ENCODE results near the gene RPLP2.

Gene RPLP2

DNA sequence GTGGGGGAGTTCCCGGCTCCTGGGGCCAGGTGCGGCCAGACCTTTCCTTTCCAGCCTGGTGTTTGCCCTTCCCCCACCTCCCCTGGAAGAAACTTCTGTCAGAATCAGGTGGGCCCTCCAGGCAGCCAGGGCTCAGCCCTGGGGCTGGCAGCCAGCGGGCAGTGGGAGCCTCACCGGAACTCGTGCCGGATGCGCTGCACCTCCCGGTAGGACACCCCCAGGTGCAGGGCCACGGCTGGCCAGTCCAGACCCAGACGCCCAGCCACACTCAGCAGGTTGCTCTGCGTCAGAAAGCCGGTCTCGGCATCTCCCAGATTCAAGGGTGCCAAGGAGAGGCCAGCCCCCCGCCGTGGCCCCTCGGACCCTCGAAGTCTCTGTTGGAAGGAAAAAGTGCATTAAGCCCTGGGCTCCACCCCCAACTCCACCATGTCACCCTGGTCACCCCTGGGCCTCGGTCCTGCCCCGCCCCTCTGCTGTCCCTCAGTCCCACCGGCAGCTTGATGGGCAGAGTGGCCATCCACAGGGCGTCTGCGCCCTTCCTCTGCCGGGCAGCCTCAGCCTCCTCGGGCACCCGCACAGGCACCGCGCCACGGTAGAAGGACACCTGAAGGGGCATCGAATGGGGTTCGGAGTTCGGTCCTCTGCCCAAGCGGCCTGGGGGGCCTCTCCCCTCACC lies 10.0 kb upstream of the RPLP2 start:
- Histone ChIP-seq H3K9ac (ENCODE audit: low read depth, low read length) (no peak overlapping the region), H3K27me3 (ENCODE audit: insufficient read depth, low read length, poor library complexity) (no peaks in the 10 kb centered on the region), H3K36me3 (ENCODE audit: insufficient read depth, low read length) (peaks cover 53% of the 10 kb centered on the region), H3K79me2 (ENCODE audit: insufficient read depth, low read length) (peaks cover 54% of the 10 kb centered on the region), H4K20me1 (ENCODE audit: insufficient read depth, low read length) (peaks cover 66% of the 10 kb centered on the region), H3K4me3 (ENCODE audit: low read depth in 1 of 2, low read length in 2 of 2) (no peak overlapping the region), H3K4me2 (ENCODE audit: insufficient read depth, low read length) (no peak overlapping the region), H2AFZ (ENCODE audit: low read depth, low read length) (no peak overlapping the region), H3K4me1 (ENCODE audit: insufficient read depth, low read length) (peaks cover 71% of the 10 kb centered on the region), H3K9me3 (ENCODE audit: insufficient read depth, low read length, severe bottlenecking) (no peaks in the 10 kb centered on the region), H3K27ac (ENCODE audit: low read length) (no peak overlapping the region)
- ATAC-seq (ENCODE audit: insufficient read depth, low read depth) (no peak), DNase-seq (no peak)
- TF ChIP-seq EZH2 (IDR thresholded peaks at IDR 0.05; ENCODE audit: borderline replicate concordance, low read depth, low read length, severe bottlenecking): no peak
- TF ChIP-seq, protein P1, sequence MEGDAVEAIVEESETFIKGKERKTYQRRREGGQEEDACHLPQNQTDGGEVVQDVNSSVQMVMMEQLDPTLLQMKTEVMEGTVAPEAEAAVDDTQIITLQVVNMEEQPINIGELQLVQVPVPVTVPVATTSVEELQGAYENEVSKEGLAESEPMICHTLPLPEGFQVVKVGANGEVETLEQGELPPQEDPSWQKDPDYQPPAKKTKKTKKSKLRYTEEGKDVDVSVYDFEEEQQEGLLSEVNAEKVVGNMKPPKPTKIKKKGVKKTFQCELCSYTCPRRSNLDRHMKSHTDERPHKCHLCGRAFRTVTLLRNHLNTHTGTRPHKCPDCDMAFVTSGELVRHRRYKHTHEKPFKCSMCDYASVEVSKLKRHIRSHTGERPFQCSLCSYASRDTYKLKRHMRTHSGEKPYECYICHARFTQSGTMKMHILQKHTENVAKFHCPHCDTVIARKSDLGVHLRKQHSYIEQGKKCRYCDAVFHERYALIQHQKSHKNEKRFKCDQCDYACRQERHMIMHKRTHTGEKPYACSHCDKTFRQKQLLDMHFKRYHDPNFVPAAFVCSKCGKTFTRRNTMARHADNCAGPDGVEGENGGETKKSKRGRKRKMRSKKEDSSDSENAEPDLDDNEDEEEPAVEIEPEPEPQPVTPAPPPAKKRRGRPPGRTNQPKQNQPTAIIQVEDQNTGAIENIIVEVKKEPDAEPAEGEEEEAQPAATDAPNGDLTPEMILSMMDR (IDR thresholded peaks at IDR 0.05; ENCODE audit: borderline replicate concordance, extremely low read depth, low read length, poor library complexity, severe bottlenecking): no peak

DNA sequence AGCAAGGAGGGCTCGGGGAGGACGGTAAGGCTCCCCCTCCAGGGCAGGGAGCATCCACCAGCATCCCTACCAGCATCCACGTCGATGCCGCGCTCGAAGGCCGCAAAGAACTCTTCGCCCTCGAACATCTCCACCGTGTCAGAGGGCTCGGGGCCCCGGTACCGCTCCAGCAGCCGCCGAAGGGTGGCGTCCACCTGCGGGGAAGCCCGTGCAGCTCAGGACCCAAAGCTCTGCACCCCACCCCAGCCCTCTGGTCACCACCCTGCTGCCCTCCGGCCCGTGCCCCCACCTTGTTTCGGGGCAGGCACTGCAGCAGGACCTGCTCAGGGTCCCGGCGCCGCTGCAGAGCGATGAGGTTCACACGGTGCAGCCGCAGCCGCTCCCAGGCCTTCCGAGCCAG lies 9.3 kb upstream of the RPLP2 start:
- Histone ChIP-seq H3K4me2 (ENCODE audit: insufficient read depth, low read length) (no peak overlapping the region), H3K4me3 (ENCODE audit: low read depth in 1 of 2, low read length in 2 of 2) (no peak overlapping the region), H4K20me1 (ENCODE audit: insufficient read depth, low read length) (peaks cover 61% of the 10 kb centered on the region), H3K27ac (ENCODE audit: low read length) (no peak overlapping the region), H3K9me3 (ENCODE audit: insufficient read depth, low read length, severe bottlenecking) (no peaks in the 10 kb centered on the region), H3K9ac (ENCODE audit: low read depth, low read length) (no peak overlapping the region), H3K79me2 (ENCODE audit: insufficient read depth, low read length) (peaks cover 51% of the 10 kb centered on the region), H2AFZ (ENCODE audit: low read depth, low read length) (no peak overlapping the region), H3K36me3 (ENCODE audit: insufficient read depth, low read length) (peaks cover 53% of the 10 kb centered on the region), H3K4me1 (ENCODE audit: insufficient read depth, low read length) (peaks cover 66% of the 10 kb centered on the region), H3K27me3 (ENCODE audit: insufficient read depth, low read length, poor library complexity) (no peaks in the 10 kb centered on the region)
- TF ChIP-seq, protein P1 (IDR thresholded peaks at IDR 0.05; ENCODE audit: borderline replicate concordance, extremely low read depth, low read length, poor library complexity, severe bottlenecking): no peak
- no peak for TF ChIP-seq EZH2 (IDR thresholded peaks at IDR 0.05; ENCODE audit: borderline replicate concordance, low read depth, low read length, severe bottlenecking)
- no peak for DNase-seq
- ATAC-seq (ENCODE audit: insufficient read depth, low read depth): no peak

DNA sequence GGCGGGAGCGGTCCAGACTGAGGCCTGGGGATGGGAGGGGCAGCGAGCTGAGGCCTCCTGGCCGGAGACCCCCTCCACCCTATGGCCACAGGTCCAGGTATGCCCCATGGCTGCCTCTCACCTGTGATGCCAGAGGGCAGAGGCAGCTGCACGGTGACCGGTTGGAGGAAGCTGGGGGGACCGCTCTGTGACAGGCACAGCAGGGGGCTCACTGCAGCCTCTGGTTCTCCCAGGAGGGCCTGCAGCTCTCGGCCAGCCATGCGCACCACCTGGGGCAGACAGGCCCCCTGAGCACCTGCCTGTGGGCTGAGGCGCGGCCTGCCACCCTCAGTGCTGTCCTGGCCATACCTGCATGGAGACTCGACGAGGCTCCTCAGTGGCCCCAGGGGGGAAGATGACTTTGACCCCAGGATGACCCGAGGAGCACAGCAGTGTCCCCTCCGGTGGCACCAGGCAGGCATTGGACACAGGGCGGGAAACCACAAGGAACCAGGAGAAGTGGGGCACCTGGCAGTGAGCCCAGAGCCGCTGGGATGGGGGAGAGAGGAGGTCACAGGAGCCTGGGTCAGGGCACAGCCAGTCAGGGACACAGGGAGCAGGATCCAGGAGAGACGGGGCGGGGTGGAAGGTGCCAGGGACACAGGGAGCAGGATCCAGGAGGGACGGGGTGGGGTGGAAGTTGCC lies 8.5 kb upstream of the RPLP2 start:
- H3K27me3 ChIP-seq (ENCODE audit: insufficient read depth, low read length, poor library complexity): no peaks in the 10 kb centered on the region
- H3K4me2 ChIP-seq (ENCODE audit: insufficient read depth, low read length): no peak overlapping the region
- H4K20me1 ChIP-seq (ENCODE audit: insufficient read depth, low read length): peaks cover 56% of the 10 kb centered on the region
- no peak overlapping the region for H3K4me3 ChIP-seq (ENCODE audit: low read depth in 1 of 2, low read length in 2 of 2)
- H3K9me3 ChIP-seq (ENCODE audit: insufficient read depth, low read length, severe bottlenecking): no peaks in the 10 kb centered on the region
- no peak overlapping the region for H3K27ac ChIP-seq (ENCODE audit: low read length)
- peaks cover 65% of the 10 kb centered on the region for H3K4me1 ChIP-seq (ENCODE audit: insufficient read depth, low read length)
- peaks cover 44% of the 10 kb centered on the region for H3K79me2 ChIP-seq (ENCODE audit: insufficient read depth, low read length)
- H2AFZ ChIP-seq (ENCODE audit: low read depth, low read length): no peak overlapping the region
- TF ChIP-seq, protein P1 (IDR thresholded peaks at IDR 0.05; ENCODE audit: borderline replicate concordance, extremely low read depth, low read length, poor library complexity, severe bottlenecking): no peak
- TF ChIP-seq EZH2 (IDR thresholded peaks at IDR 0.05; ENCODE audit: borderline replicate concordance, low read depth, low read length, severe bottlenecking): no peak
- no peak for ATAC-seq (ENCODE audit: insufficient read depth, low read depth)
- peaks cover 53% of the 10 kb centered on the region for H3K36me3 ChIP-seq (ENCODE audit: insufficient read depth, low read length)
- no peak overlapping the region for H3K9ac ChIP-seq (ENCODE audit: low read depth, low read length)
- DNase-seq: no peak

All from DND-41 (cell line).